Activated T-helper 17 cell treated with anti-CD3 and anti-CD28 coated beads, Interleukin-2, amount 50 U/mL, for 72 hours (primary cell): ENCODE measurements around the gene CKLF. TPM values are rescaled to one million over a fixed set of nuclear protein-coding genes. Genes with fewer than 3 reads are reported as not detected.
"Not testable (repeated sequence)": the region's sequence is repeated elsewhere in the genome, so short reads cannot be mapped to it uniquely, and the experiment has no call there.

ENCODE experiments used
- ATAC-seq: fragments of 150-1000 bp; cut with Tn5 transposase; replicated peaks from 2 replicates; pipeline ENCODE4 v1.10.0; 2021; ENCODE audit warnings: mild to moderate bottlenecking, moderate library complexity
- H3K27ac Mint-ChIP-seq: one replicate; pipeline ENCODE4 v1.8.0; 2022; ENCODE audit warnings: mixed read lengths
- H3K27me3 Mint-ChIP-seq: one replicate; pipeline ENCODE4 v1.8.0; 2022; ENCODE audit warnings: mixed read lengths
- H3K36me3 Mint-ChIP-seq: one replicate; pipeline ENCODE4 v1.8.0; 2022; ENCODE audit warnings: low read depth, mild to moderate bottlenecking, mixed read lengths
- H3K4me1 Mint-ChIP-seq: one replicate; pipeline ENCODE4 v1.8.0; 2022; ENCODE audit warnings: mixed read lengths
- H3K4me3 Mint-ChIP-seq: one replicate; pipeline ENCODE4 v1.8.0; 2022; ENCODE audit warnings: mild to moderate bottlenecking, mixed read lengths
- H3K9me3 Mint-ChIP-seq: one replicate; pipeline ENCODE4 v1.8.0; 2022; ENCODE audit warnings: mixed read lengths
- total RNA-seq, 2 donors: library from RNA; stranded (reverse); gene quantifications; one replicate each; pipeline ENCODE4 v1.2.3, GENCODE V29; 2022

The CKLF gene
- total RNA-seq, 2 donors from 2014 or later = 117 to 155 TPM

DNA sequence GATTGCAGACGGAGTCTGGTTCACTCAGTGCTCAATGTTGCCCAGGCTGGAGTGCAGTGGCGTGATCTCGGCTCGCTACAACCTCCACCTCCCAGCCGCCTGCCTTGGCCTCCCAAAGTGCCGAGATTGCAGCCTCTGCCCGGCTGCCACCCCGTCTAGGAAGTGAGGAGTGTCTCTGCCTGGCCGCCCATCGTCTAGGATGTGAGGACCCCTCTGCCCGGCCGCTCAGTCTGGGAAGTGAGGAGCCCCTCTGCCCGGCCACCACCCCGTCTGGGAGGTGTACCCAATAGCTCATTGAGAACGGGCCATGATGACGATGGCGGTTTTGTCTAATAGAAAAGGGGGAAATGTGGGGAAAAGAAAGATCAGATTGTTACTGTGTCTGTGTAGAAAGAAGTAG lies 38.0 kb upstream of the CKLF start:
- not testable (repeated sequence) for H3K27me3 Mint-ChIP-seq, H3K9me3 Mint-ChIP-seq, H3K36me3 Mint-ChIP-seq, ATAC-seq, H3K4me3 Mint-ChIP-seq
- H3K27ac Mint-ChIP-seq = peak overlapping the region; percentile 96
- H3K4me1 Mint-ChIP-seq = peaks cover 36% of the 10 kb centered on the region

DNA sequence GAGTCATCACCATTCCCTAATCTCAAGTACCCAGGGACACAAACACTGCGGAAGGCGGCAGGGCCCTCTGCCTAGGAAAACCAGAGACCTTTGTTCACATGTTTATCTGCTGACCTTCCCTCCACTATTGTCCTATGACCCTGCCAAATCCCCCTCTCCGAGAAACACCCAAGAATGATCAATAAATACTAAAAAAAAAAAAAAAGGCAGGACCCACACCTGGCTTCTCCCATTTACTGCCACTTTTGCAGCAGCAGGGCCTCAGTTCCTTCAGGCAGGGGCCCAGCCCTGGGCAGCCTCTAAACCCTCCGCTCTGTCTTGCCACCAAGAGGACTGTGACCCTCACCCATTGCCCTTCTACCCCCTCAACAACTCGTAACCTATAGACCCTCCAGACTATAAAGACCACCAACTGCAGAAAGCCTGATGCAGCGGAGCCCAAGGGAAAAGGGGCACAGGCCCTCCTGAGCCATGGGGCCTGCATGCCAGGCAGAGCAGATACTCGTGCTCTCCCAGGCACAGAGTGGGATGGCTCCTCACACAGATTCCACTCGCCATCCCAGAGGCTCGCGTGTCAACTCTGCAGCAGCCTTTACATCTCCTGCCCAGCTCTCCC lies 37.3 kb upstream of the CKLF start:
- H3K27me3 Mint-ChIP-seq, H3K9me3 Mint-ChIP-seq, H3K36me3 Mint-ChIP-seq, ATAC-seq, H3K4me3 Mint-ChIP-seq: not testable (repeated sequence)
- peak overlapping the region; percentile 96 for H3K27ac Mint-ChIP-seq
- peaks cover 40% of the 10 kb centered on the region for H3K4me1 Mint-ChIP-seq

DNA sequence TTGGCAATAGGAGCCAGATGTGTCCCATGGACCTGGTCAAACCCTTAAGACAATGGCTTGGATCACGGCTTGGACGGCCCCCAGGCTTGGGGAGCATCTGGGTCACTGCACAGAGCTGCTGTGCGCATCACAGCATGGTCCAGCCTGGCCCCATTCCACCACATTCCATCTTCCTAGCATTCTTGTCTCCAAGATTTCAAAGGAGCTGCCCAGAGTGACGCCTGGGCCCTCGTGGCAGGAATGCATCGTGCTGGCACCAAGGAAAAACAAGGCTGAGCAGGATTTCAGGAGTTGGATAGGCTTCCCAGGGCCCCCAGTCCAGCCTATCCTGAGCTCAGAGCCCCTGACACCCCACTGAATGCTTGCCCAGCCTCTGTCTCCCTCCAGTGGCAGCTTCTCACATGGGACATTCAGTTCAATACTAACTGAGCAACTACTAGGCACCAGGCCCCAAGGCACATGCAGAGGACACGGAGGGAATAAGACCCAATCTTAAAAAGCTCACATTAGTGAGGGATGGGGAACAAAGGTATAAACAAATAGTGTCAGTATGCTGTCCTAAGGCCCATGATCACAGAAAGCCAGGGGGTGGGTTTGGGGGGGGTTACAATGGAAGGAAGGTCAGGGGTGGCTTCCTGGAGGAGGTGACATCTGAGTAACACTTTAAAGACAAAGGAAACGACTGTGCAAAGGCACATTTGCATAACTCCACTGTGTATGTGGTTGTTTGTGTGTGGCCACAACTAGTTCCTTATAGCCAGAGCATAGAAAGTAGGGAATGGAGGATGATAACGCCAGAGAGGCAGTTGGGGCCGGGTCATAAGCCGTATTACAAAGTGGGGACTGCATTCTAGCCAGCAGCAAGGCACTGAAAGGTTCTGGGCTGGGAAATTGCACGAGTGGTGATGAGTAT lies 36.5 kb upstream of the CKLF start:
- ATAC-seq = peak; percentile 30
- Mint-ChIP-seq H3K27me3 (no peaks in the 10 kb centered on the region), H3K4me1 (peaks cover 48% of the 10 kb centered on the region), H3K36me3 (no peaks in the 10 kb centered on the region), H3K4me3 (peak overlapping the region; percentile 86), H3K27ac (peak overlapping the region; percentile 96), H3K9me3 (no peaks in the 10 kb centered on the region)

DNA sequence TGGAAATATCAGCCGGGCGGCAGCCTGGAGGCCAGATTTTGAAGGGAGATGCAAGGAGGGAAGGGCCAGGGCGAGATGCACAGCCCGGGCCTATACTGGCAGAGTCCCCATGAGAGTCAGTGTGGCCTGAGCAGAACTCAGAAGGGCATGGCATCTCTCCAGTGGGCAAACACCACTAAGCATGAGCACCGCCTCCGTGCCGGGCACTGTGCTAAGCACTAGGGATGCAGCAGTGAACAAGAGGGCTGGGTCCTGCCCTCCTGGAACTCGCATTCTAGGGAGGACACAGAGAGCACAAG lies 35.9 kb upstream of the CKLF start:
- Mint-ChIP-seq H3K4me1 (peaks cover 50% of the 10 kb centered on the region), H3K27ac (peak overlapping the region; percentile 96), H3K4me3 (peak overlapping the region; percentile 86), H3K36me3 (no peaks in the 10 kb centered on the region), H3K9me3 (no peaks in the 10 kb centered on the region), H3K27me3 (no peaks in the 10 kb centered on the region)
- ATAC-seq = no peak

DNA sequence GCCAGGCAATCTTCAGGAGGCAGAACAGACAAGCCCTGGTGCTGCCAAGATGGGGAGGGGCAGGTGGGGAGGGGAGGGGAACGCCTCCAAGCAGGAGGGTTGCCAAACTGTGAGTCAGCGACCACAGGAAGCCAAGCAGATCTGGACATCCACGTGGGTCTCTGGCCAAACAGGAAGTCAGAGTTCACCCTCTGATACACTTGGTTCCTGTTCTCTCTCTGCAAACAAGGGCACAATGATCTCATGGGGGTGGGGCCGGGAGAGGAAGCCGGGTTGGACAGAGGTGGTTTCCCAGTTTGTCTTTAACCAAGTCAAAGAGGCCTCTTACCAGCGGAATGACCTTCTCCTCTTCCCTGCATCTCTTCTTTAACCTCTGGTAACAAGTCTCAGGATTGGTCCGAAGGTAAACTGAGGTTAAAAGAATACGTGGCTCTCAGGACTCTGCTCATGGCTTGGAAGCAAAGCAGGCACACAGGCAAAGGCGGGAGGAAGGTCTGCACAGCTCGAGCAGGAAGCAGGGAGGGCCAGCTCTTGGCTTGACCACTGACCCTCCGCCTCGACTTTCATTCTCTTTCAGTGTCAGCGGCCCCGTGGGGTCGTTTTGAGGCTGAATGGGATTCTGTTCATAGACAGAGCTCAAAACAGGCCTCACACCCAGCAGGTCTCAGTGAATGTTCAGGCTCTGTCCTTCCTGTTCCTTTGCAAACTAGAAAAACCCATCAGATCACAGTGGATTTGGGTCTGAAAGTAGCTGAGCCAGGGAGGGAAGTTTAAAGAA lies 35.4 kb upstream of the CKLF start:
- H3K27me3 Mint-ChIP-seq = no peaks in the 10 kb centered on the region
- H3K4me1 Mint-ChIP-seq = peaks cover 52% of the 10 kb centered on the region
- peaks cover 1% of the 10 kb centered on the region for H3K36me3 Mint-ChIP-seq
- H3K9me3 Mint-ChIP-seq = no peaks in the 10 kb centered on the region
- H3K27ac Mint-ChIP-seq = peak overlapping the region; percentile 96
- ATAC-seq = peak; percentile 94
- H3K4me3 Mint-ChIP-seq = peak overlapping the region; percentile 86

DNA sequence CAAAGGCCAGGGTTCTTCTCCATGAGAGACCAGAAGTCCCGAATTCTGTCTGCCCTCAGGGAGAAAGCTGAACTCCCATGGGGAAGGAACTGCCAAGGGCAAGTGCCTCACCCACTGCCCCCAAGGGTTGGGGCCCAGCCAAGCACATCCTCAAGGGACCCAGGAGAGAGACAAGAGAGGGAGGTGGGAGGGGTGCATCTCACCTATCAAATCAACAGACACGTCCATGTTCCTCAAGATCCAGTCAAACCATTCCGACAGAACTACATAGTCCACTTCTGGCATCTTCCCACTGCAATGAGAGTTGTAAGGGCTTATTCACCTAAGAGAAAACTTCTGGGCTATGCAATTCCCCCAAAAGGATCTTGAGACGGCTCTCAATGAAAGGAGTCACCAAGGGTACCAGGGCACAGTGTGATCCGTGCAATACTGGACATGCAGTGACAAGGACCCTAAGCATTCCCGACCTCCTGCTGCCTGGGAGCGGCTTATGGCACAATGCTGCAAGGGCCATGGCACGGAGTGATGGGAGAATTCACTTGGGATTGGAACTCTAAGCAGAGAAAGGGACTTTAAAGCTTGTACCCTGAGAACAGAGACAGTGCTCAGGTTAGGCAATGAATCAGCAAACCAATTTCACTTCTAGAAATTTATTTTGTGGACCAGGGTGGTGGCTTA lies 34.7 kb upstream of the CKLF start:
- Mint-ChIP-seq H3K27me3 (no peaks in the 10 kb centered on the region), H3K36me3 (peaks cover 8% of the 10 kb centered on the region), H3K27ac (peak overlapping the region; percentile 96), H3K4me1 (peaks cover 58% of the 10 kb centered on the region), H3K4me3 (peak overlapping the region; percentile 86), H3K9me3 (no peaks in the 10 kb centered on the region)
- ATAC-seq = no peak

DNA sequence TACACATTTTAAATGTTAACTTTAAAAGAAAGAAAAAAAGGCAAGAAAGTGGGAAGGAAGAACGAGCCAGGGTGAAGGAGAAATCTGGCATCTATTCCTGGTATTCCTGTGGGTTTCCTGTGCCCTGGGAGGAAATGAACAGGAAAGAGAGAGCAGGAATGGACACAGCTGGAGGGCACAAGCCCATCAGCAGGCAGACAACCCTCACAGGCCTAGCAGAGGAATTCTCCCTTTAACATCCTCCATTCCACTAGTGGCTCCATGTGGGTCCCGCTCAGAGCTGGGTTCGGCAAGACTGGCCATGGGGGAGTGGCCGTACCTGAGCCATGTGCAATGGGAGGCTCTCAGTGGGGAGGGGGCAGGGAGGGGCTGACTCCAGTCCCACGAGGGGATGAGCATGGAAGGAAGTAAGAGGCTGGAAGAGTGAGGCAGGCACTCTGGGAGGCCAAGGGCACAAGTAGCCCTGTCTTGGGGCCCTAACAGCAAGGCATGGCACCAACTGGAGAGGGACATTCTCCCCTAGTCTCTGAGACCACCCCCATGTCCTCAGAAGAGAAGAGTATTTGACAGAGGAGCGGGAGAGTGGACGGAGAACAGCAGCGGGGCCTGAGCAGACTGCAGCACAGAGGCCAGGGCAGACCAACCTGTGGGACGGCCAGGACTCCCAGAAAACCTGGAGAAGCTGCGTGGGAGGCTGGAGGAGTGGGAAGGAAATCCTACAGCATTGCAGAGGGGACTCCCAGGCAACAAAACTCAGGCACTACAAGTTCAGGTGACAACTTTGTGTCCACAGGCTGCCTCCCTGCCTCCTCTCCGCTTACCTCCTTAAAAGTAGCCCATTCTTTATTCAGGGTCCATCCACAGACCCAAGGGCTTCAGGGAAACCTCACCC lies 32.6 kb upstream of the CKLF start:
- H3K36me3 Mint-ChIP-seq = peaks cover 8% of the 10 kb centered on the region

DNA sequence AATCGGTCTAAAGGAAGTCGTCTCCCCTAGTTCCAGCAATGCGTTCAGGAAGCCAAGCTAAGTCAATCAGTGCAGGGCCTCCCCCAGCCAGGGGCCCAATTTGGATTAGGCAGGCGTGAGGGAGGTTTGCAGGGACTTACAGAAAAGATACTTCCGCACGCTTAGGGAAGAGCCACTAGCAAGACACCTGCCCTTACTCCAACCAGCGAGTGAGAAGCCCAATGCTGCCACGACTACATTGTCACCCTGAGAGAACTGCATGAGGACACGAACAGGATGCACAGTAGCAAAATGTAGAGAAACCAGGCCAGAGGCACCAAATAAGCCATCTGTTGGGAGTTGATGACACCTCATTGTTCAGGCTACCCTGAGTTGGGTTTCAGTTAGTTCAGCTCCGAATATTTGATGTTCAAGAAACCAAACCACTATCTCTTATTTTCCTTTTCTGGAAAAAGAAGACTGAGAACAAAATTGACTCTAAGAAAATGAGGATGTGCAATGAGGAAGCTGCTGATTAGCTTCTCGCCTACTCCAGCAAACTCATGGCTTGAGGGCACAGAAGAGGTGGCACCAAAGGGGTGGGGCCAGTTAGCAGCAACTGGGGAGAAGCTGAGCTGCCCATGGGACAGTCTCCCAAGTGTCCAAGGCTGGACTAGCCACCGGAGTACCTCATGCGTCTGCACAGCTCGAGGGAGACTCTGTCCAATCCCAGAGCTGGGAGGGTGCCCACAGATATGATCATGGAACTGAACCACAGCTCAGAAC lies 31.8 kb upstream of the CKLF start:
- no peaks in the 10 kb centered on the region for H3K9me3 Mint-ChIP-seq
- H3K27ac Mint-ChIP-seq = peak overlapping the region; percentile 91
- peaks cover 8% of the 10 kb centered on the region for H3K36me3 Mint-ChIP-seq
- no peaks in the 10 kb centered on the region for H3K27me3 Mint-ChIP-seq
- H3K4me3 Mint-ChIP-seq = peak overlapping the region; percentile 76
- H3K4me1 Mint-ChIP-seq = peaks cover 66% of the 10 kb centered on the region
- ATAC-seq = no peak

More for the DNA sequence above, 32.6 kb upstream of the CKLF start:
- H3K27me3 Mint-ChIP-seq = no peaks in the 10 kb centered on the region
- peak overlapping the region; percentile 91 for H3K27ac Mint-ChIP-seq
- peak overlapping the region; percentile 76 for H3K4me3 Mint-ChIP-seq
- H3K9me3 Mint-ChIP-seq = no peaks in the 10 kb centered on the region
- ATAC-seq = no peak
- peaks cover 65% of the 10 kb centered on the region for H3K4me1 Mint-ChIP-seq

DNA sequence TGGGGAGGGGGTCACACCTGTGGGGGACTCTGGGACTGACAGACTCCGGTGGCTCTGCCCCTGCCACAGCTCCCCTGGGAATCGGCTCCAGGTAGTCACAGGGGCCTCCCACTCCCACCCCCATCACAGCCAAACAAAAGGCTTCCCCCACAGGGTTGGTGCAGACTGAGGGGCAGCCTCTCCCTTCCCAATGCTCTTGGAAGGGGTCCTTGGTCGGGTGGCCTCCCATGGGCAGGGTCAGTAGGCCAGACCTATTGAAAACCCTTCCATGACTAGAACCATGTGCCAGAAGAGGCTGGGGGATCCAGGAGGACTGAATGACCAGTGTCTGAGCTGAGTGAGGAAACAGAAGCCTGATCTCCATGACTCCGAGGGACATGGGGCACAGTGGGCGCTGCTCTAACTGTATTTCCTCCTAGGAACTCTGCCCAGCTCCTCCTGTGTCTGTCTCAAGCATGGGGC lies 31.1 kb upstream of the CKLF start:
- peaks cover 8% of the 10 kb centered on the region for H3K36me3 Mint-ChIP-seq
- H3K27me3 Mint-ChIP-seq = no peaks in the 10 kb centered on the region
- no peaks in the 10 kb centered on the region for H3K9me3 Mint-ChIP-seq
- no peak for ATAC-seq
- peak overlapping the region; percentile 76 for H3K4me3 Mint-ChIP-seq
- H3K27ac Mint-ChIP-seq = peak overlapping the region; percentile 91
- peaks cover 64% of the 10 kb centered on the region for H3K4me1 Mint-ChIP-seq

DNA sequence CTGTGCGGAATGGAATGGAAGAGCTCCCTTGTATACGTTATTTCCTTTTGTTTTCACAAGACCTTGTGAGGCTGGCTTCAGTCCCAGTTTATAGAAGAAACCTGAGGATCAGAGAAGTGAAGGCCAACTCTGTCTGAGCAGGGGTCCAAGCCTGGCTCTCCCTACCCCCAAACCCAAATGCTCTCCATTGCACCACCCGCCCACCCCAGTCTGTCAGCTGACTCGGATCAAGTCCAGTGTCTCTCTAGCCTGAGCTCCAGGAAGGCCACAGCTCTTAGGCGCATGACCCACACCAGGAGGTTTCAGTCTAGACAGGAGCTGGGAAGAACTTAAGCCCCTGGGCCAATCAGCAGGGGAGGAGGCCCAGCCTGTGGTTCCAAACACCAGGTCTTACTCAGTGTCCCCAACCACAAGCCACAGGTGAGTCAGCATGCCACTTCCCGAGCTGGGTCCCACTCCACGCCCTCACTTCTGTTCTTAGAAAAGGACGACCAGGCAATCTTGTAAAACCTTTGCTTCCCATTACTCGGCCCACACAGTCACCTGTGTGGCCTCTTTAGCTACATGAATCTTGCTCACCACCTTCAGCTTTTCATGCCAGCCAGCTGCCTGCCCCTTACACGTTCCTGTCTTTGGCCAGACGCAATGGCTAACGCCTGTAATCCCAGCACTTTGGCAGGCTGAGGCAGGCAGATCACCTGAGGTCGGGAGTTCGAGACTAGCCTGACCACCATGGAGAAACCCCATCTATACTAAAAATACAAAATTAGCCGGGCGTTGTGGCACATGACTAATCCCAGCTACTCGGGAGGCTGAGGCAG lies 30.2 kb upstream of the CKLF start:
- peak; percentile 93 for ATAC-seq
- Mint-ChIP-seq H3K4me3 (peak overlapping the region; percentile 76), H3K36me3 (peaks cover 8% of the 10 kb centered on the region), H3K4me1 (peaks cover 55% of the 10 kb centered on the region), H3K27me3 (no peaks in the 10 kb centered on the region), H3K27ac (peak overlapping the region; percentile 91), H3K9me3 (no peaks in the 10 kb centered on the region)

DNA sequence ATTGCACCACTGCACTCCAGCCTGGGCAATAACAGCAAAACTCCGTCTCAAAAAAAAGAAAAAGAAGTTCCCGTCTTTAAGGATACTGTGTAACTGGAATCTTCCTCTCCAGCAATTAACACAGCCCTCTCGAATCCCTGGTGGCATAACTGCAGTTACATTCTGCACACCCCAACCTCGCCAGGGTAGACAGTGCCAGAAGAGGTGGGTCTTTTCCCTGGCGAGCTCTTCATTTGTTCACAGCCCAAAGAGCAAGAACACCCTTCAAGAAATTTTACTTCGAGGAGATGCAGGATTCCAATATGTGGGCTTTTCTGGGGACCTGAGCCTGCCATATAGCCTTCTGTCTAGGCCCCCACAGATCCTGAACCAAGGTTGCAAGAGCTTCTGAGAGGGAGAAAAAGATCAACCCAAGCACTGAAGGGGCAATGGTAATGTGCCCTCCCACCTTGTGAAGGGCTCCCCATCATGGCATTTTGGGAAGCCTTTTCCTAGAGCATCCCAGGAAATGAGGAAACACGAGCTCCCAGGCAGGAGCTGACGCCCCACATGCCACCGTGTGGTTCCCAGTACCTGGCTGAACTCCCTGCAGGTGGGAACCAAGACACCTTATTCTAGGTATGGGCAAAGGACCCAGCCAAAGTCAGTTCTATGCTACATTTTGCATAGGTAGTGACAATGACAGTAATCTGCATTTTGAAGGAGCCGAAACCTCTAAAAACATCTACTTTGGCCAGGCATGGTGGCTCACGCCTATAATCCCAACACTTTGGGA lies 29.4 kb upstream of the CKLF start:
- peaks cover 8% of the 10 kb centered on the region for H3K36me3 Mint-ChIP-seq
- H3K9me3 Mint-ChIP-seq = no peaks in the 10 kb centered on the region
- H3K27me3 Mint-ChIP-seq = no peaks in the 10 kb centered on the region
- H3K27ac Mint-ChIP-seq = peak overlapping the region; percentile 91
- H3K4me1 Mint-ChIP-seq = peaks cover 46% of the 10 kb centered on the region
- no peak for ATAC-seq
- H3K4me3 Mint-ChIP-seq = peak overlapping the region; percentile 76
